Peyer's patch (tissue), 4 donors: ENCODE measurements around the gene LTBR. TPM values are rescaled to one million over a fixed set of nuclear protein-coding genes. Genes with fewer than 3 reads are reported as not detected.

Experiments used
- DNase-seq, 3 donors: peaks; one replicate each; pipeline ENCODE4 v3.0.0-alpha.2; 2017 to 2019
- H3K27ac ChIP-seq, 4 donors: fragments of 200-600 bp; sonication (generic); one replicate each; pipeline ENCODE4 v1.5.1; 2016 to 2019
- H3K27me3 ChIP-seq, 2 donors: fragments of 200-600 bp; sonication (generic); one replicate each; pipeline ENCODE4 v1.5.1; 2019
- H3K36me3 ChIP-seq, 3 donors: fragments of 200-600 bp; sonication (generic); one replicate each; pipeline ENCODE4 v1.5.1; 2016 to 2019
- H3K4me1 ChIP-seq, 4 donors: fragments of 200-600 bp; sonication (generic); one replicate each; pipeline ENCODE4 v1.5.1; 2016 to 2019
- H3K4me3 ChIP-seq, 4 donors: fragments of 200-600 bp; sonication (generic); 1 replicate in 3 of 4; 2 replicates in 1 of 4; pipeline ENCODE4 v1.5.1; 2016 to 2019; ENCODE audit warnings: mild to moderate bottlenecking in 1 of 4
- H3K9me3 ChIP-seq, 4 donors: fragments of 200-600 bp; sonication (generic); one replicate each; pipeline ENCODE4 v1.5.1; 2016 to 2019; ENCODE audit warnings: mild to moderate bottlenecking in 1 of 4
- CTCF ChIP-seq, 6 experiments: fragments of 450-650 bp in 4 of 6; fragments of 200-600 bp in 2 of 6; sonication (generic) in 1 of 6; IDR thresholded peaks; one replicate each; pipeline ENCODE4 v1.5.1; 2017 to 2019; ENCODE audit warnings: antibody characterized with exemption in 6 of 6, mild to moderate bottlenecking in 3 of 6, moderate library complexity in 1 of 6
- POLR2A ChIP-seq, 2 donors: fragments of 450-650 bp; IDR thresholded peaks; one replicate each; pipeline ENCODE4 v1.5.1; 2017; ENCODE audit warnings: antibody characterized with exemption in 2 of 2, mild to moderate bottlenecking in 2 of 2, moderate library complexity in 2 of 2
- total RNA-seq, 4 donors: library from RNA; depleted of rRNA; stranded (reverse); fragments of >200 nt; gene quantifications; one replicate each; pipeline ENCODE4 v1.1.0, GENCODE V29; 2016

Gene LTBR
- total RNA-seq, 4 donors from 2014 or later: 113 to 313 (median 294) TPM

- DNase-seq: peak in 1 of 3 donors; percentile 39
- no peak overlapping the region for H3K4me3 ChIP-seq
- peak overlapping the region in 1 of 4 donors; percentile 45 for H3K27ac ChIP-seq
- H3K4me1 ChIP-seq: peaks cover 0 to 25% (median 0%) of the 10 kb centered on the region in 4 donors
- H3K36me3 ChIP-seq: no peaks in the 10 kb centered on the region
- no peaks in the 10 kb centered on the region for H3K27me3 ChIP-seq
- no peak for TF ChIP-seq POLR2A (IDR thresholded peaks at IDR 0.05)
- TF ChIP-seq CTCF (IDR thresholded peaks at IDR 0.05): no peak
- H3K9me3 ChIP-seq: no peaks in the 10 kb centered on the region
Measured at GRCh38 chr12:6368906-6369525, 14.9 kb upstream of the LTBR start.

- Histone ChIP-seq H3K4me3 (peak overlapping the region in 1 of 4 donors; percentile 21), H3K36me3 (no peaks in the 10 kb centered on the region), H3K27me3 (no peaks in the 10 kb centered on the region), H3K9me3 (no peaks in the 10 kb centered on the region), H3K4me1 (peaks cover 0 to 19% (median 0%) of the 10 kb centered on the region in 4 donors), H3K27ac (peak overlapping the region in 2 of 4 donors; percentile 78 to 81)
- peak in 1 of 3 donors; percentile 36 for DNase-seq
- no peak for TF ChIP-seq POLR2A (IDR thresholded peaks at IDR 0.05)
- TF ChIP-seq CTCF (IDR thresholded peaks at IDR 0.05): no peak
Measured at GRCh38 chr12:6369916-6370575, 13.9 kb upstream of the LTBR start.

GRCh38 chr12:6370576-6370935 lies 13.4 kb upstream of the LTBR start:
- peak overlapping the region in 2 of 4 donors; percentile 17 to 21 for H3K4me3 ChIP-seq
- peaks cover 0 to 23% (median 0%) of the 10 kb centered on the region in 4 donors for H3K4me1 ChIP-seq
- TF ChIP-seq POLR2A (IDR thresholded peaks at IDR 0.05) (no peak), CTCF (IDR thresholded peaks at IDR 0.05) (no peak)
- H3K36me3 ChIP-seq: no peaks in the 10 kb centered on the region
- peak overlapping the region in 3 of 4 donors; percentile 24 to 81 (median 78) for H3K27ac ChIP-seq
- H3K27me3 ChIP-seq: no peaks in the 10 kb centered on the region
- DNase-seq: peak in 1 of 3 donors; percentile 47
- no peaks in the 10 kb centered on the region for H3K9me3 ChIP-seq

- H3K9me3 ChIP-seq: no peaks in the 10 kb centered on the region
- peaks cover 0 to 29% (median 3%) of the 10 kb centered on the region in 4 donors for H3K4me1 ChIP-seq
- H3K27ac ChIP-seq: peak overlapping the region in 3 of 4 donors; percentile 47 to 81 (median 78)
- DNase-seq: peak in 2 of 3 donors; percentile 78 to 85
- H3K36me3 ChIP-seq: no peaks in the 10 kb centered on the region
- TF ChIP-seq POLR2A (IDR thresholded peaks at IDR 0.05) (peak; percentile 40 to 87), CTCF (IDR thresholded peaks at IDR 0.05) (peak in 1 of 6 experiments; percentile 10)
- H3K27me3 ChIP-seq: no peaks in the 10 kb centered on the region
- H3K4me3 ChIP-seq: peak overlapping the region in 2 of 4 donors; percentile 17 to 21
Measured at GRCh38 chr12:6370994-6371754, 12.8 kb upstream of the LTBR start.

- TF ChIP-seq CTCF (IDR thresholded peaks at IDR 0.05) (no peak), POLR2A (IDR thresholded peaks at IDR 0.05) (no peak)
- peak overlapping the region; percentile 2 to 81 (median 62) for H3K27ac ChIP-seq
- H3K4me3 ChIP-seq: peak overlapping the region in 2 of 4 donors; percentile 37 to 40
- H3K4me1 ChIP-seq: peaks cover 0 to 43% (median 6%) of the 10 kb centered on the region in 4 donors
- no peaks in the 10 kb centered on the region for H3K27me3 ChIP-seq
- no peaks in the 10 kb centered on the region for H3K36me3 ChIP-seq
- peak in 2 of 3 donors; percentile 56 to 62 for DNase-seq
- H3K9me3 ChIP-seq: no peaks in the 10 kb centered on the region
Measured at GRCh38 chr12:6372403-6373003, 11.5 kb upstream of the LTBR start.
